Activated CD4-positive, CD25-positive, alpha-beta regulatory T cell (primary cell): ENCODE results near the gene NTRK2.

Experiments used
- DNase-seq, 4 experiments: peaks; one replicate each; lab custom pipeline; 2025; lab: John Stamatoyannopoulos, UW

NTRK2 gene

DNA sequence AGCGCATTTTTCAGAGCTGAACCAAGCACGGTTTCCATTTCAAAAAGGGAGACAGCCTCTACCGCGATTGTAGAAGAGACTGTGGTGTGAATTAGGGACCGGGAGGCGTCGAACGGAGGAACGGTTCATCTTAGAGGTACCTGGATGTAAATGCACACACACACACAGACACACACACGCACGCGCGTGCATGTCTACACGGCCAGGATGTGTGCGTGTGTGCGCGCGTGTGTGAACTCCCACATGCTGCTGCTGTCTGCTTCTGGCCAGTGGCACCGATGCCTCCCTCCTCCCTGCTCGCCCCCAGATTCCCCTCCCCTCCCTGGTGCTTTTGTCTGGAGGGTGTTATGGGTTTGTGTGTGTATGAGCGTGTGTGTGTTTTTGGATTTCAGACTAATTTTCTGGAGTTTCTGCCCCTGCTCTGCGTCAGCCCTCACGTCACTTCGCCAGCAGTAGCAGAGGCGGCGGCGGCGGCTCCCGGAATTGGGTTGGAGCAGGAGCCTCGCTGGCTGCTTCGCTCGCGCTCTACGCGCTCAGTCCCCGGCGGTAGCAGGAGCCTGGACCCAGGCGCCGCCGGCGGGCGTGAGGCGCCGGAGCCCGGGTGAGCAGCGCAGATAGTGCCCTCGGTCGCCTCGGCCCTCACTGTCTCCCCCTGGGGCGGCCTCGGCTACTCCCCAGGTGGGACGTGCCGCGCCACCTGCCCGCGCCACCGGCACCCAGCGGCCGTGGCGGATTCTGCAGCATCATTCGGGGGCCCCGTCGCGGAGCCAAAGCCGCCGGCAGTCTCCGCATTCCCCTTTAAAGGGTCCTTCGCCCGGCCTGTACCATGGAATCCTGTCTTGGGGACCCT, at the start of gene NTRK2:
Gene NTRK2 (plus strand): TSS at position 442 of the 850 bp plus-strand sequence. CDS start 1,020 bp downstream, outside the sequence.
- no peak for DNase-seq

DNA sequence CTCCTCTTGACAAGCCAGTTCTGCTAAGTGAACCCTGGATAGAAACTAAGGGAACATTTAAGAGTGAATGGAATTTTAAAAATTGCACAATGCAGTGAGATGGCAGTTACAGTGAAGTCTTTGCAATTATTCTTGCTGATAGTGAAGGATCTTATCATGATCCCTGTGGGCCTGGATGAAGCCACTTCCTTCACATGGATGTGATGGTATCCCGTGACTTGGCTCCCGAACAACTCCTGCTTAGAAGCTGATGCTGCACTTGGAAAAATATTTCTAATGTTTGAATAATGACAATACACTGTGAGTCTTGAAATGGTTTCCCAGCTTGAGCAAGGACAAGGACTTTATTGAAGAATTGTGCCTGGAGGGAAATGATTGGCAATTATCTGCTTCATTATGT, 49.2 kb upstream of the NTRK2 start:
- no peak for DNase-seq

DNA sequence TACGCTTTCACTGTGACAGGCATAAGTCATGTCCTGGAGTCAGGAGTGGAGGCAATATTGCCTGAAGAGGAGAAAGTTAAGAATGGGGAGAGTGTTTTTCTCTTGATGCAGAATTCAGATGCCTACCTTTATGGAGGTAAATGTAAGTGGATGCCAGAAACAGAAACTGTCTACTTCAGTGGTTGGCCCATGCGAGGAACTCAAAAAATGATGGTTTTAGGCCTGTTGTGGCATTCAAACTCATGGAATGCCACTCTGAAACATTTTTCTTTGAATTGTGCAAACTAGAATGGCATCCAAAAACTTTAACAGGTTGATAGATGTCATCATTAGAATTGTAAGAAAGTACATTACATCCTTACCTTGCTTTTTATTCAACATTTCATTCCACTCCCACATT, 47.7 kb upstream of the NTRK2 start:
- DNase-seq = no peak

DNA sequence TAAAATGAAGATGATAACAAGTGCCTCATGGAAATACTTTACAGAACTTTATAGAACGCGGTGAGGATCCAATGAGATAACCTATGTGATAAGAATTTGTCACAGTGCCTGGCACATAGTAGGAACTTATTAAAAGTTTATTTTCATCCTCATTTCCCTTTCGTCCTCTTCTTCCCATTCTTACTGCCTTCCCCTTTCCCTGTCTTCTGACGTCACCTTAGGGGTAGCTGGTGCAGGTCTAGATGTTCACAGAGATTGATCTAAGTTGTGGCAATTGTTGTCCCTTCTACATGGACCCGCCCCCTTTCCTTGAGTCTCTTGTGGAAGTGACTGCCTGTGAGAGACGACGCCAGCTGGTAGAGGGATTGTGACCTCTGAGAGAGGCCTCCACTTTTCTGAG, 46.5 kb upstream of the NTRK2 start:
- DNase-seq = no peak

DNA sequence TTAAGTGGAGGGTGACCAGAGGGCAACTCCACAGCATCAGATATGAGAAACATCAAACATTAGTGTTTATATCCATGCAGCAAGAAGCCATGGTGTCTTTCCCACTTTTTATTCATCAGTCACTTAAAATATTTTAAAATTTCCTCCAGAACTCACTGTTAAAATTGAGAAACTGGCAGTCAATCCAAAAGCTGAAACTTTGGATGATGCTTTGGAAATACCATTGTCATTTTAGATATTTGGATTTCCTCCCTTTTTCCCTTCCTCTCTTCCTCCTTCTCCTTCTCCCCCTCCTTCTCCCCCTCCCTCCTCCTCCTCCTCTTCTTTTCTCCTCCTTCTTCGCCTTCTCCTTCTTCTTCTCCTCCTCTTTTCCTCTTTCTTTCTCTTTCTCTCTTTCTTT, 33.1 kb upstream of the NTRK2 start:
- DNase-seq = no peak

DNA sequence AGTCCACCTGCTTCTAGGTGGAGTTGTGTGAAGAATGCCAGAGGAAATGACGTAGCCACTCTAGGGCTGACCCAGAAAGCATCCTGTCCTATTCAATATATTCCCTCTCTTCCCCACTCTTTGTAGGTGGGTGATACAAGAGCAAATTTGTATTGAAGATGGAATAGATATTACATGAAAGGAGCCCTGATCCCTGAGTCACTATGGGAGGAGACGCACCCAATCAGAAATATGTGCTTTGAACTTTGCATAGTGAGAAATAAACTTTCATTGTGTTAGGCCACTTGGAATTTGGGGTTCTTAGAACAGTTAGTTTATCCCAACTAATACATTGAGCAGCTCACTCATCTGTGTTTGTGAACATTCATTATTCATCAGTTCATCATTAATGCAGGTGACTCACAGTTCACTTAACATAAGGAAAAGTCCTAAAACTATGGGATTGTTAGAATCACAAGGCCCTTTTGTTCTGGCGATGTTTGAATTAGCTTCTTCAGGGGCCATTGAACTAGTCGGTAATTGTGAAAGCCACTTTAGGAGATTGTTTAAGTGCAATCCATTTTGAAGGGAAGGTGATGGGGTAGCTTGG, 26.9 kb upstream of the NTRK2 start:
- DNase-seq = no peak

DNA sequence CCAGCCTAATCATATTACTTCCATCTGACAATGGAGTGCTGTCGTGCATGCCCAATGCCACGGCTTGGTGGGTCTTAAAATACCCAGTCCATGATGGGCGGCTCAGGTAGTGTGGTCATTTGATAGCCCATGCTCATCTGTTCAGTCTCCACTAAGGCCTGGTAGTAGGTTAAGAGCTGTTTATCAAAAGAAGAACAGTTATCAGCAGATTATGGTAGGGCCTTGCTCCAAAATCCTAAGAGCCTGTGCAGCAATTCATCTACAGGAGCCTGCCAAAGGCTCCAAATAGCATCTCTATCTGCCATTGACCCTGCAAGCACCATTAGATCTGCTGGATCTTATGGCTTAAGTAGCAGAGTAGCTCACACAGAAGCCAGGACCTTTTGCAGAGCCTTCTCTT, 21.8 kb upstream of the NTRK2 start:
- no peak for DNase-seq

DNA sequence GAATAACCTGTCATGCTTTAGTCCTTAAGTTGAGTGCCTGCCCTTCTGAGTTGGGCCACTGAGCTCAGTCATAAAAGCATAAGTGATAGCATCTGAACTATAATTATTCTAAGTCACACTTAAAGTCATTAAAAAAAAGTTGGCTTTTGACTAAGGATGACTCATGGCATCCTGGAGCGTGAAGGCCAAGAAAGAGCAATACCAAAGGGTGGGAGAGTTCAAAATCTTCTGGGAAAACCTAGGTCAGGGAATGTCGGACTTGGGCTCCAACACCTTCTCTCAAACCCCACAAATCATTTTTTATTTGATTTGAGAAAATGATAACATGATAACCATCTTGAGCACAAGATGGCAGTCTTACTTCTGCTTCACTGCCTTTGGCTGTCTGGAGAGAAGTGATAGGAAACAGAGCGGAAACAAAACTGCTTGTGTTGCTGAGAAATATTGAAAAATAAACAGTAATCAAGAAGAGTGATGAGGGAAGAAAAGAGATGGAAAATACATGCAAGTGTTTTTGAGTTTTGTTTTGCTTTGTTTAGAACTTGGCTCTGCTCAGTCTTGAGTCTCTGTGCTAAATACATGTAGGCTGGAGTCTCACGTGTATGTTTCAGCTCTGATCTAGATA, 16.9 kb upstream of the NTRK2 start:
- no peak for DNase-seq

DNA sequence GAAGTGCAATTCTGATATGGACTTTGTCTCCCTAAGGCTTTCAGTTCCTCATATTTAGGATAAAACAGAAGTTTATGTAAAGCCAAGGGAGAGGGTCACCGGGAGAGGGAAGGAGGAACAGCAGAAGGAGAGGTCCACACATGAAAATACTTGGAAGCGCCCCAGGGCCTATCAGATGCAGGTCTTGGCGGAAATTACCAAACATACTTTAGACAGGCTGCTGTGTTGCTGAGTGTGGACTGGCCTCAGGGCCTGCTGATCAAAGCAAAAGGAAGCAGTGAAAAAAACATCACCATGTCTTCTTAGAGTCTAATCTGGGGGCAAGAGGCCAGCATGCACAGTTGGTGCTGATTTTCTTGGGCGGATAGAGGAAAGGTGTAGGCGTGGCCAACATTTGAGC, 14.1 kb upstream of the NTRK2 start:
- DNase-seq = no peak

DNA sequence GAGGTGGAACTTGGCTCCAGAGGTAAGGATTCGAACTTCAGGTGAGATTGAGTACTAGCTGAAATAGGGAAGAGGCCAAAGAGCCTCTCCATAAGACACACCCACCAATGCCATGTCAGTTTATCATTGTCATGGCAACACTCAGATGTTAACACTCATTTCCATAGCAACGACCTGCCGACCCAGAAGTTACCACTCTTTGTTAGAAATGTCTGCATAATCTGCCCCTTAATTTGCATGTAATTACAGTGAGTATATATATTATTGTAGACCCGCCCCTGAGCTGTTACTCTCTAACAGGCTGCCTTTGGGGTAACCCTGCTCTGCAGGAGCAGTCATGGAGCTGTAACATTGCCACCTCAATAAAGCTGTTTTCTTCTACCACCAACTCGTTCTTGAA, 10.2 kb upstream of the NTRK2 start:
- no peak for DNase-seq

DNA sequence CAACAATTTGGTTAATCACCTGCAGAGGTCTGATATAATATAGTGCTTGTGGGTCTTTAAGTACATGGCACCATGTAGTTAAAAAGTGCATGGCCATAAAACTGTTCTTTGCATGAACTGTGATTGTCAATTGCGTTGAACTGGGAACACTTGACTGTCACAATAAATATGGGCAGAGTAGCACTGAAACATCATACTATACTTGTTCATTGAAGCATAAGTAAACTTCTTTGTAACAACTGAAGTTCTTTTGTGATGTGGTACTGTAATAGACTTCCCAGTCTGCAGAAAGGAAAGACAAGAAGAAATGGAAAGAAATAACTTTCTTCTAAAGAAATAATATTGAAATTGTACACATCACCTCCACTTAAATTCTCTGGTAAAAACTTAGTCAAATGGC, 9.8 kb upstream of the NTRK2 start:
- DNase-seq = no peak

DNA sequence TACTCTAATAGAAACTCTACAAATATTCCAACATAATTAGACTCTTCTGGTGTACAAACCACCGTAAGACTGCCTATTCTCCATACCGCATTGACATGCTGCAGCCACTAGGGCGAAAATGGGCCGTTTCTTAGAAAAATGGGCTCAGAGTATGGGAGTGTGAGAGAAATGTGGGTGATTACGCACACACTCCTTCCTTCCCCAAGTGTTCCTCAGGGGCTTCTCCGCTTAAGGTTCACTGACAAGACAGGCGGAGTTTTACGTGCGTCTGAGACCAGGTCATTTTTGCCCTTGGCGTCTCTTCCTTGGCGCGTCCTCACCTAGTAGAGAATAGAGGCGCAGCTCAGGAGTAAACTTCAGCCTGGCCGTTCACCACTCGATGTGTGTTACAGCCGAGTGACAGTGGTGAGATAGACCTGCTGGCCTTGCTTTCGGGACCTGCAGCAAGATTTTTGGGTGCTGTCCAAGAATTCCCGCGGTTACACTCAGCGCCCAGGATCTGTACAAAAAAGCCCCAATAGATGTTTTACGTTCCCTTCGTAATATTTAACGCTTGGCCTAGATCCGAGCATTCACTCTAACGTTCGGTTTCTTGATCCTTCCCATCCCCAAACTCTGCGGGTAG, 1.8 kb upstream of the NTRK2 start:
- DNase-seq = no peak

DNA sequence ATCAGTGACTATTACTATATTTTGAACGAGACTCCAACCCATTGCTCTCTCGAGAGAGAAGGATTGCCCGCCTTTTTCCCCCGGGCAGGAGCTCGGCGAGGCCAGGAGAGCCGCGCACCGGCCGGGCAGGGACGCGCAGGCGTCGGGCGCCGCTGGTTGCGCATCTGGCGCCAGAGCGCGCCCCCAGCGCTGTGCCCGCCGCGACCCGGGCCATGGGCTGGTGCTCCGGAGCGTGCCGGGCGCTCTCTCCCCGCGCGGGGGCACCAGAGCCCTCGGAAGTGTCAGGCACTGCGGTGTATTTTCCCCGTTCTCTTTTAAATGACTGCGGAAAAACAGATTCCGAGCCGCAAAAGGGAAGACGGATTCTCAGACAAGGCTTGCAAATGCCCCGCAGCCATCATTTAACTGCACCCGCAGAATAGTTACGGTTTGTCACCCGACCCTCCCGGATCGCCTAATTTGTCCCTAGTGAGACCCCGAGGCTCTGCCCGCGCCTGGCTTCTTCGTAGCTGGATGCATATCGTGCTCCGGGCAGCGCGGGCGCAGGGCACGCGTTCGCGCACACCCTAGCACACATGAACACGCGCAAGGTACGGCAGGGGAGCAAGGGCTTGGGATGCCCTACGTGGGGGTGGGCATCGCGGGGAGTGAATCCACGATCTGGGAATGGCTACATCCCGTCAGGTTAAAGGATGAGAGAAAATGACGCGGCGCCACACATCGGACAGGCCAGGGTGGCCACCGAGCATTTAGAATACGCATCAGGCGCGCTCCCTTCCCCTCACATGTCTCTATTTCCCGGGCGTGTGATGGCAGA, 1.1 kb upstream of the NTRK2 start:
- no peak for DNase-seq

DNA sequence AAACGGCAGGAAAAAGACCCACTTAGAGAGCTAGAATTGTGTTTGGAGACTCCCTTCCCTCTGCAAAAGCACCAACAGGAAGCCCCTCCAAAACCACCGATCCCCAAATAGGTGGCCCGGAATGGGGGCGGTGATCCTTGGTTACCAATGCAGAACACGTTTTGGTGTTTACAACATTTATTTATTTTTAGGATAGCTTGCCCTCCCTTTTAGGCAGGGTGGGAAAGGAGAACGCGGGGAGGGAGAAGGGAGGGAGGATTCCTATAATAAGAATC, 579 bp upstream of the NTRK2 start:
- no peak for DNase-seq

DNA sequence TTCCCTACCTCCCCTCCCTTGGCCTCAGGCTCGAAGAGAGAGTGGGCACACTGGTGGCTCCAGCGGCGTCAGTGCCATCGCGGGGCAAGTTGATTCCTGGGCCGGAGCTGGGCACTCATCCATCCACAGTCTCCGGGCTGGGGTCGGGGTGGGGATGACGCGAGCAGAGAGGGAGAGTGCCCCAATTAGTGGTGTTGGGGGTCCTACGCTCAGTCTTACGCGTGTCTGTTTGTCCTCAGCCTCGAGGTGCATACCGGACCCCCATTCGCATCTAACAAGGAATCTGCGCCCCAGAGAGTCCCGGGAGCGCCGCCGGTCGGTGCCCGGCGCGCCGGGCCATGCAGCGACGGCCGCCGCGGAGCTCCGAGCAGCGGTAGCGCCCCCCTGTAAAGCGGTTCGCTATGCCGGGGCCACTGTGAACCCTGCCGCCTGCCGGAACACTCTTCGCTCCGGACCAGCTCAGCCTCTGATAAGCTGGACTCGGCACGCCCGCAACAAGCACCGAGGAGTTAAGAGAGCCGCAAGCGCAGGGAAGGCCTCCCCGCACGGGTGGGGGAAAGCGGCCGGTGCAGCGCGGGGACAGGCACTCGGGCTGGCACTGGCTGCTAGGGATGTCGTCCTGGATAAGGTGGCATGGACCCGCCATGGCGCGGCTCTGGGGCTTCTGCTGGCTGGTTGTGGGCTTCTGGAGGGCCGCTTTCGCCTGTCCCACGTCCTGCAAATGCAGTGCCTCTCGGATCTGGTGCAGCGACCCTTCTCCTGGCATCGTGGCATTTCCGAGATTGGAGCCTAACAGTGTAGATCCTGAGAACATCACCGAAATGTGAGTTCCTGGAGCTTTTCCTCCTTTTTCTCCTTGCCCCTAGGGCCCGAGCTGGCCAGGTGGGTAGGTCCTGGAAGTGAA, 861 bp downstream of the NTRK2 start:
- DNase-seq = no peak

DNA sequence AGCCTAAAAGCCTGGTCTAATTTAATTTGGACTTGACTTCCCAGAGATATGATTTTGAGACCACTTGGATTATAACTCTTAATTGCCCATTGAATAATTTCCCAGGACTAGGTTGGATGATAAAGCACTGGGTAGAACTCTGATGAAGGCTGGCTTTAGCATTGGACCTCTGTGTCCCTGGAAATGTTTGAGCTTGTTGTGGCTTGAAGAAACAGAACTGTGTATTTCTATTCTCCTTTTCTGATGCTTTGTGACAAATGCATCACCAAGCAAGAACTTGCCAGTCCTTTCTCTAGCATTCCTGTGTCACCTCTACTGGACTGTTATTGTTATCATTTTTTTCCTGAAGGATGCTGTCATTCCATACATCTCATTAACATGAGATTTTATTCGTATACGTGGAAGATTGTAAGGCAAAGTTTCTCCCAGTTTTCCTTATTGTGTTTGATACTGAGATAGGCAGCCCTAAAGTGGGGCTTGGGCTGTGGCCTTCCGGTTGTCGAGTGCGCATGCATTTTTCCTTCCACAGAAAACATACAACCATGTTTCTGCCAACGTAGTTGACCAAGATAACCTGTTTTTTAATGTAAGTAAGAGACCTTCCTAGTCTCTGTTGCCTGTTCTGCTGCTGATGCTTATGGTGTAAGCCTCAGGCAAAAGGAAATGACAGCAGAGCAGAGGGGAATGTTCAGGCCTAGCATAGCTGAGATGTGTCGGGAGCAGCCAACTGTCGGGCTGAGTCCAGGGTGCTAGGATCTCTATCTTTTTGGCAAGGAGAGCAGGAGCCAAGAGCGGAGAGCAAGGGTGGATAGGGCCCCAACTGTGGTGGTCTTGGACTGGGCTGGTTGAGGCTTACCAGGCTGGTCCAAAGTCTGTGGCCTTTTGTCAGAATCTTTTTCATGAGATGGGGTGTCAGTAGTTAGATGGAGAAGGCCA, 2.3 kb downstream of the NTRK2 start:
- DNase-seq = no peak

DNA sequence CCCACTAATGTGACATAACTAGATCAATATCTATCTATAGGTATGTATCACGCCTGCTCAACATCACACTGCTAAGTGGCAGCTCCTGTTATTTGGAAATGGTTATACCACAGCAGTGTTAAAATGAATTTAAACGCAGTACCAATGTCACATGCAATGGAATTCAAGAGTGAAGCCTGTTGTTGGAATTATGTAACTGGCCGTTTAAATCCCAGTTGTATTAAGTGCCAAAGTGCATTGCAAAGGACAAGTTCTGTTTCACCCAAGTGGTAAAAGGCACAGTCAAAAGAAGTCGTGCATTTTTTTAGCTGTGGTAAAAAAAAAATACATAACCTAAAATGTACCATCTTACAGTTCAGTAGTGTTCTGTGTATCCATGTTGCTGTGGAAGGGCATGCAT, 4.3 kb downstream of the NTRK2 start:
- no peak for DNase-seq

DNA sequence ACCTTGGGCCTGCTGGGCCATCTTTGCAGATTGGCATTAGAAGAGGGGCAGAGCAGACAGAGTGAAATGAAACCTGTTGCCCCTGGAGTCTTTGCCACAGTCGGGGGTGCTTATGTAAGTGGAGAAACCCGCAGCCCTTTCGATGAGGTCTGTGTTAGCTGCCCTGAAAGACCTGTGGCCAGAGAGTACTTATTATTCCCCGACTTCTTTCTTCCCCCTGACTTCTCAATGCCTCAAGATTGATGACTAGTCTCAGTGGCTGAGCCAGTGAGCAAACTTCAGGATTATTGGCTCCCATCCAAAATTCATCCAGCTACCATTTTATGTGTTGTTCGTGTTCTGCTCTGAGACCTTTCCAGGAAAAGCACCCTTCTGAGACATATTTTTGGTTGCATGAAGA, 7.6 kb downstream of the NTRK2 start:
- no peak for DNase-seq

DNA sequence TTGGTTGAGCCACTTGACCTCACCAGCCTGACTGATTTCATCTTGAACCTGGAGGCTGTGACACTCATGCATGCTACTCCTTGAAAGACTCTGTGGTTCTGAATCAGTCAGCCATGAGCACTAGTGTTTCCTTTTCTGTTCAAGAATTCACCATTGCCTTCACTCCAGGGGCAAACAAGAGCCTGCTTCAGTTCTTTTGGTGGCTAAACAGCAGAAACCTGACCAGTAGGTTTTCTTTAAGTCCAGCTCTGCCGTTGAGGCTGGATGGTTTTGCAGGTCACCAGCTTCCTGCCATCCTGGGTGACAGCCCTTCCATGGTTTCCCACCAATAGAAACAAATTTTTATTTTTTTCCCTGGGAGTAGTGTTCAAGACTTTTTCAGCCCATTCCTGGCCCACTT, 10.0 kb downstream of the NTRK2 start:
- no peak for DNase-seq
